HepG2 (cell line): ENCODE results near the gene CCT8. TPM values are rescaled to one million over a fixed set of nuclear protein-coding genes. Genes with fewer than 3 reads are reported as not detected.

Experiments used
- BRD4 ChIP-seq: sonication (generic); formaldehyde crosslinking; IDR thresholded peaks from 2 replicates; pipeline ENCODE4 v1.4.0; 2020; ENCODE audit warnings: missing genetic modification reagents
- HES4 ChIP-seq: sonication (generic); formaldehyde crosslinking; IDR thresholded peaks from 2 replicates; pipeline ENCODE4 v1.9.0; 2021; ENCODE audit warnings: mild to moderate bottlenecking, missing genetic modification reagents, borderline replicate concordance
- KAT7 ChIP-seq: IDR thresholded peaks from 2 replicates; pipeline ENCODE4 v1.6.1; 2018; ENCODE audit warnings: borderline replicate concordance, missing compliant biosample characterization
- KLF11 ChIP-seq: IDR thresholded peaks from 2 replicates; pipeline ENCODE4 v1.6.1; 2016; ENCODE audit warnings: missing compliant biosample characterization
- MTF1 ChIP-seq: sonication (generic); formaldehyde crosslinking; IDR thresholded peaks from 2 replicates; pipeline ENCODE4 v1.5.0; 2020; ENCODE audit warnings: missing genetic modification reagents
- MYNN ChIP-seq: sonication (generic); formaldehyde crosslinking; IDR thresholded peaks from 2 replicates; pipeline ENCODE4 v1.4.0; 2020; ENCODE audit warnings: mild to moderate bottlenecking, low read depth, missing genetic modification reagents
- NCOR1 ChIP-seq: fragments of 200-600 bp; sonication (generic); IDR thresholded peaks from 2 replicates; pipeline ENCODE4 v1.7.0; 2017; ENCODE audit warnings: antibody characterized with exemption, low read length, borderline replicate concordance
- NFATC3 ChIP-seq: sonication (generic); formaldehyde crosslinking; IDR thresholded peaks from 2 replicates; pipeline ENCODE4 v1.5.1; 2020; ENCODE audit warnings: mild to moderate bottlenecking, missing genetic modification reagents
- PAWR ChIP-seq: sonication (generic); formaldehyde crosslinking; IDR thresholded peaks from 2 replicates; pipeline ENCODE4 v1.4.0; 2020; ENCODE audit warnings: missing genetic modification reagents, mild to moderate bottlenecking, borderline replicate concordance
- SIN3B ChIP-seq: fragments of 150-350 bp; IDR thresholded peaks from 2 replicates; pipeline ENCODE4 v1.6.1; 2014; ENCODE audit warnings: low read length
- TEAD3 ChIP-seq: optimal IDR thresholded peaks from 2 replicates; pipeline ENCODE3; 2016; ENCODE audit warnings: borderline replicate concordance
- ZKSCAN8 ChIP-seq: IDR thresholded peaks from 2 replicates; pipeline ENCODE4 v1.6.1; 2016; ENCODE audit warnings: borderline replicate concordance, missing genetic modification reagents, missing compliant biosample characterization
- ZNF180 ChIP-seq: sonication (generic); formaldehyde crosslinking; IDR thresholded peaks from 2 replicates; pipeline ENCODE4 v1.4.0; 2020; ENCODE audit warnings: low read depth, missing genetic modification reagents, borderline replicate concordance
- ZNF562 ChIP-seq: sonication (generic); formaldehyde crosslinking; IDR thresholded peaks from 2 replicates; pipeline ENCODE4 v1.8.0; 2022; ENCODE audit warnings: missing genetic modification reagents, borderline replicate concordance
- ZNF605 ChIP-seq: sonication (generic); formaldehyde crosslinking; IDR thresholded peaks from 2 replicates; pipeline ENCODE4 v1.8.0; 2022; ENCODE audit warnings: mild to moderate bottlenecking, missing genetic modification reagents
- ZNF891 ChIP-seq: sonication (generic); formaldehyde crosslinking; IDR thresholded peaks from 2 replicates; pipeline ENCODE4 v1.5.0; 2020; ENCODE audit warnings: mild to moderate bottlenecking, missing genetic modification reagents
- ZSCAN31 ChIP-seq: sonication (generic); formaldehyde crosslinking; IDR thresholded peaks from 2 replicates; pipeline ENCODE4 v1.5.0; 2020; ENCODE audit warnings: low read depth, mild to moderate bottlenecking, missing genetic modification reagents
- polyA plus RNA-seq, 8 experiments: library from polyadenylated mRNA; depleted of rRNA in 3 of 8; stranded (reverse) in 7 of 8; unstranded in 1 of 8; fragments of >200 nt; fragmentation: Illumina TruSeq in 4 of 8; extraction: Trizol in 4 of 8; gene quantifications; 2 replicates each; pipeline versions ENCODE4 v1.2.1 to v1.2.3, GENCODE V29; 2011 to 2016; ENCODE audit warnings: low read depth in 4 of 8, missing spikeins in 1 of 8, mixed read lengths in 1 of 8; ENCODE audit not compliant: insufficient read depth in 1 of 8
- total RNA-seq, 5 experiments: library from RNA; depleted of rRNA; stranded (reverse); fragments of >200 nt; fragmentation: Illumina TruSeq; extraction: Trizol; gene quantifications; 2 replicates each; pipeline ENCODE4 v1.2.3, GENCODE V29; 2016; ENCODE audit warnings: low read depth in 1 of 5
- TF ChIP-seq, protein P1 (sequence below): sonication (generic); formaldehyde crosslinking; IDR thresholded peaks from 2 replicates; pipeline ENCODE4 v1.4.0; 2020; ENCODE audit warnings: mild to moderate bottlenecking, missing genetic modification reagents
- TF ChIP-seq, protein P2 (sequence below): IDR thresholded peaks from 2 replicates; pipeline ENCODE4 v1.6.1; 2016; ENCODE audit warnings: mild to moderate bottlenecking, missing biosample characterization, missing genetic modification reagents
- TF ChIP-seq, protein P3 (sequence below): sonication (generic); formaldehyde crosslinking; IDR thresholded peaks from 2 replicates; pipeline ENCODE4 v1.4.0; 2020; ENCODE audit warnings: mild to moderate bottlenecking, low read depth, missing genetic modification reagents
- TF ChIP-seq, protein P4 (sequence below): sonication (generic); formaldehyde crosslinking; IDR thresholded peaks from 2 replicates; pipeline ENCODE4 v1.4.0; 2020; ENCODE audit warnings: mild to moderate bottlenecking, missing genetic modification reagents
- TF ChIP-seq, protein P5 (sequence below): IDR thresholded peaks from 2 replicates; pipeline ENCODE4 v1.6.1; 2016
- TF ChIP-seq, protein P6 (sequence below): sonication (generic); formaldehyde crosslinking; IDR thresholded peaks from 2 replicates; pipeline ENCODE4 v1.4.0; 2020; ENCODE audit warnings: low read depth, mild to moderate bottlenecking, missing genetic modification reagents
- TF ChIP-seq, protein P7 (sequence below): sonication (generic); formaldehyde crosslinking; IDR thresholded peaks from 2 replicates; pipeline ENCODE4 v1.4.0; 2020; ENCODE audit warnings: missing genetic modification reagents

CCT8 gene
- total and polyA plus RNA-seq, 2 of the 13 experiments (the other 11 are each of a cell fraction or from before 2014, with no cell fraction given) = 127 to 325 TPM

DNA sequence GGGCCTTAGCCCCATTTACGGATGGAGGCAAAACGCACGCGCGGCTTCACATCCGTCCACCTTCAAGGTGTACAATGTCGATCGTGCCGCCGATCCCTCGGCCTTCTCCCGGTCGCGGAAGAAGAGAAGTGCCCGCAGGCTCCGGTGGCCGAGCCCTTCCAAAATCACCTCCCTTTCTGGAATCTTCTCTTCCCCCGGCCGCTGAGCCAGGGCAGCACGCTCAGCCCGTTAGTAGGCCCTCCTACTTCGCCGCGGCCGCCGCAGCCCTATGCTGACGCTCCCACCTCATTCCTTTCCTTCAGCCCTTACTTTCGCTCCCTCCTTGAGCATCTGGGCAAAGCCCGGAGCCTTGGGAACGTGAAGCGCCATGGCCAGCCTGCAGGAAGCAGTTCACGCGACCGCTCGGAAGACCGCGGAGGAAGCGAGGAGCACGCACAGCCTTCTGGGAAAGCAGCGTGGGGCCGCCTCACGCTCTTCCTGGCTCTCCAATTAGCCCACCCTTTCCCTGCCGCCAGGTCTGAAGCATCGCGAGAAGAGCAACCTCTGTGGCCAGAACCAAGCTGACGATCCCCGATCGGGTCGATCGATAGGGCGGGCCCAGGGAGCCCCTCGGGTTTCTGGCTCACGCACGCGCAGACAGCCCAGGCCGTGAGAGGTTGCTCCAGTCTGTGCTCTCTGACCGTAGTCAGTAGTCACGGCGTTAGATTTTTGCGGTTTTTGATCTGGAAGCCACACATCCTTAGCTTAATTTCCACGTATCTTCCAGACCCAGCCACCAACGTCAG lies at the start of gene CCT8 (continued):
- TF ChIP-seq NFATC3 (0 out of 2 replicates have a peak, but pooled peaks have one; percentile 75), ZNF180 (CRISPR knock-in tag) (no peak), KAT7 (CRISPR knock-in tag) (peak; percentile 84; the same call in 1 of the 2 replicates), NCOR1 (no peak), ZNF605 (CRISPR knock-in tag) (peak; percentile 88; the same call in 1 of the 2 replicates), TEAD3 (peak; percentile 62), ZKSCAN8 (peak; percentile 63; the same call in 1 of the 2 replicates), SIN3B (peak; percentile 68; the same call in 1 of the 2 replicates), MTF1 (CRISPR knock-in tag) (no peak), BRD4 (CRISPR knock-in tag) (peak; percentile 83; the same call in 1 of the 2 replicates), HES4 (no peak; the same call in 1 of the 2 replicates), ZNF562 (CRISPR knock-in tag) (no peak), MYNN (CRISPR knock-in tag) (peak; percentile 50; the same call in 1 of the 2 replicates), KLF11 (CRISPR knock-in tag) (0 out of 2 replicates have a peak, but pooled peaks have one; percentile 29), ZNF891 (CRISPR knock-in tag) (peak; percentile 94), ZSCAN31 (CRISPR knock-in tag) (peak; percentile 15; the same call in 1 of the 2 replicates), PAWR (CRISPR knock-in tag) (peak; percentile 54; the same call in 1 of the 2 replicates)
- TF ChIP-seq, protein P1, sequence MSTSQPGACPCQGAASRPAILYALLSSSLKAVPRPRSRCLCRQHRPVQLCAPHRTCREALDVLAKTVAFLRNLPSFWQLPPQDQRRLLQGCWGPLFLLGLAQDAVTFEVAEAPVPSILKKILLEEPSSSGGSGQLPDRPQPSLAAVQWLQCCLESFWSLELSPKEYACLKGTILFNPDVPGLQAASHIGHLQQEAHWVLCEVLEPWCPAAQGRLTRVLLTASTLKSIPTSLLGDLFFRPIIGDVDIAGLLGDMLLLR = no peak; the same call in 1 of the 2 replicates
- TF ChIP-seq, protein P2, sequence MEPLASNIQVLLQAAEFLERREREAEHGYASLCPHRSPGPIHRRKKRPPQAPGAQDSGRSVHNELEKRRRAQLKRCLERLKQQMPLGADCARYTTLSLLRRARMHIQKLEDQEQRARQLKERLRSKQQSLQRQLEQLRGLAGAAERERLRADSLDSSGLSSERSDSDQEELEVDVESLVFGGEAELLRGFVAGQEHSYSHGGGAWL (CRISPR knock-in tag) = peak; percentile 84
- TF ChIP-seq, protein P3, sequence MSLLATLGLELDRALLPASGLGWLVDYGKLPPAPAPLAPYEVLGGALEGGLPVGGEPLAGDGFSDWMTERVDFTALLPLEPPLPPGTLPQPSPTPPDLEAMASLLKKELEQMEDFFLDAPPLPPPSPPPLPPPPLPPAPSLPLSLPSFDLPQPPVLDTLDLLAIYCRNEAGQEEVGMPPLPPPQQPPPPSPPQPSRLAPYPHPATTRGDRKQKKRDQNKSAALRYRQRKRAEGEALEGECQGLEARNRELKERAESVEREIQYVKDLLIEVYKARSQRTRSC = no peak
- TF ChIP-seq, protein P4, sequence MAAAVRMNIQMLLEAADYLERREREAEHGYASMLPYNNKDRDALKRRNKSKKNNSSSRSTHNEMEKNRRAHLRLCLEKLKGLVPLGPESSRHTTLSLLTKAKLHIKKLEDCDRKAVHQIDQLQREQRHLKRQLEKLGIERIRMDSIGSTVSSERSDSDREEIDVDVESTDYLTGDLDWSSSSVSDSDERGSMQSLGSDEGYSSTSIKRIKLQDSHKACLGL (CRISPR knock-in tag) = peak; percentile 62
- TF ChIP-seq, protein P5, sequence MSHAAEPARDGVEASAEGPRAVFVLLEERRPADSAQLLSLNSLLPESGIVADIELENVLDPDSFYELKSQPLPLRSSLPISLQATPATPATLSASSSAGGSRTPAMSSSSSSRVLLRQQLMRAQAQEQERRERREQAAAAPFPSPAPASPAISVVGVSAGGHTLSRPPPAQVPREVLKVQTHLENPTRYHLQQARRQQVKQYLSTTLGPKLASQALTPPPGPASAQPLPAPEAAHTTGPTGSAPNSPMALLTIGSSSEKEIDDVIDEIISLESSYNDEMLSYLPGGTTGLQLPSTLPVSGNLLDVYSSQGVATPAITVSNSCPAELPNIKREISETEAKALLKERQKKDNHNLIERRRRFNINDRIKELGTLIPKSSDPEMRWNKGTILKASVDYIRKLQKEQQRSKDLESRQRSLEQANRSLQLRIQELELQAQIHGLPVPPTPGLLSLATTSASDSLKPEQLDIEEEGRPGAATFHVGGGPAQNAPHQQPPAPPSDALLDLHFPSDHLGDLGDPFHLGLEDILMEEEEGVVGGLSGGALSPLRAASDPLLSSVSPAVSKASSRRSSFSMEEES = peak; percentile 35; the same call in 1 of the 2 replicates
- TF ChIP-seq, protein P6, sequence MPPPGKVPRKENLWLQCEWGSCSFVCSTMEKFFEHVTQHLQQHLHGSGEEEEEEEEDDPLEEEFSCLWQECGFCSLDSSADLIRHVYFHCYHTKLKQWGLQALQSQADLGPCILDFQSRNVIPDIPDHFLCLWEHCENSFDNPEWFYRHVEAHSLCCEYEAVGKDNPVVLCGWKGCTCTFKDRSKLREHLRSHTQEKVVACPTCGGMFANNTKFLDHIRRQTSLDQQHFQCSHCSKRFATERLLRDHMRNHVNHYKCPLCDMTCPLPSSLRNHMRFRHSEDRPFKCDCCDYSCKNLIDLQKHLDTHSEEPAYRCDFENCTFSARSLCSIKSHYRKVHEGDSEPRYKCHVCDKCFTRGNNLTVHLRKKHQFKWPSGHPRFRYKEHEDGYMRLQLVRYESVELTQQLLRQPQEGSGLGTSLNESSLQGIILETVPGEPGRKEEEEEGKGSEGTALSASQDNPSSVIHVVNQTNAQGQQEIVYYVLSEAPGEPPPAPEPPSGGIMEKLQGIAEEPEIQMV (CRISPR knock-in tag) = 0 out of 2 replicates have a peak, but pooled peaks have one; percentile 20
- TF ChIP-seq, protein P7, sequence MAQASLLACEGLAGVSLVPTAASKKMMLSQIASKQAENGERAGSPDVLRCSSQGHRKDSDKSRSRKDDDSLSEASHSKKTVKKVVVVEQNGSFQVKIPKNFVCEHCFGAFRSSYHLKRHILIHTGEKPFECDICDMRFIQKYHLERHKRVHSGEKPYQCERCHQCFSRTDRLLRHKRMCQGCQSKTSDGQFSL (CRISPR knock-in tag) = no peak
